HepG2 (cell line): Measurements from ENCODE around the gene SLC22A7. TPM values are rescaled to one million over a fixed set of nuclear protein-coding genes. Genes with fewer than 3 reads are reported as not detected.

Experiments
- ATM ChIP-seq: fragments of 450-650 bp; IDR thresholded peaks from 2 replicates; pipeline ENCODE4 v1.7.1; 2017; ENCODE audit warnings: mild to moderate bottlenecking, borderline replicate concordance
- HMG20B ChIP-seq: conservative IDR thresholded peaks from 2 replicates; pipeline ENCODE4 v1.6.1; 2016; ENCODE audit warnings: missing genetic modification reagents, missing compliant biosample characterization
- MYC ChIP-seq: sonication (generic); formaldehyde crosslinking; IDR thresholded peaks from 2 replicates; pipeline ENCODE4 v1.9.0; 2021; ENCODE audit warnings: missing genetic modification reagents, borderline replicate concordance
- RAD21 ChIP-seq: fragments of 450-650 bp; formaldehyde crosslinking; IDR thresholded peaks from 2 replicates; pipeline ENCODE4 v1.5.0; 2020; ENCODE audit warnings: mild to moderate bottlenecking
- SMAD3 ChIP-seq: sonication (generic); formaldehyde crosslinking; IDR thresholded peaks from 2 replicates; pipeline ENCODE4 v1.4.0; 2020; ENCODE audit warnings: missing genetic modification reagents
- SSRP1 ChIP-seq: IDR thresholded peaks from 2 replicates; pipeline ENCODE4 v1.6.1; 2016; ENCODE audit warnings: control low read depth
- STAT5B ChIP-seq: sonication (generic); formaldehyde crosslinking; IDR thresholded peaks from 2 replicates; pipeline ENCODE4 v1.4.0; 2020; ENCODE audit warnings: missing genetic modification reagents
- YEATS2 ChIP-seq: sonication (generic); formaldehyde crosslinking; IDR thresholded peaks from 2 replicates; pipeline ENCODE4 v1.4.0; 2020; ENCODE audit warnings: missing genetic modification reagents, borderline replicate concordance
- ZKSCAN8 ChIP-seq: IDR thresholded peaks from 2 replicates; pipeline ENCODE4 v1.6.1; 2016; ENCODE audit warnings: borderline replicate concordance, missing genetic modification reagents, missing compliant biosample characterization
- ZNF224 ChIP-seq: sonication (generic); formaldehyde crosslinking; IDR thresholded peaks from 2 replicates; pipeline ENCODE4 v1.5.0; 2020; ENCODE audit warnings: mild to moderate bottlenecking, missing genetic modification reagents
- ZNF292 ChIP-seq: sonication (generic); formaldehyde crosslinking; IDR thresholded peaks from 2 replicates; pipeline ENCODE4 v1.8.1; 2022; ENCODE audit warnings: mild to moderate bottlenecking, low read depth, missing genetic modification reagents, borderline replicate concordance
- ZNF329 ChIP-seq: sonication (generic); formaldehyde crosslinking; IDR thresholded peaks from 2 replicates; pipeline ENCODE4 v1.9.0; 2021; ENCODE audit warnings: low read depth, mild to moderate bottlenecking, missing genetic modification reagents
- polyA plus RNA-seq, 8 experiments: library from polyadenylated mRNA; depleted of rRNA in 3 of 8; stranded (reverse) in 7 of 8; unstranded in 1 of 8; fragments of >200 nt; fragmentation: Illumina TruSeq in 4 of 8; extraction: Trizol in 4 of 8; gene quantifications; 2 replicates each; pipeline versions ENCODE4 v1.2.1 to v1.2.3, GENCODE V29; 2011 to 2016; ENCODE audit warnings: low read depth in 4 of 8, missing spikeins in 1 of 8, mixed read lengths in 1 of 8; ENCODE audit not compliant: insufficient read depth in 1 of 8
- total RNA-seq, 5 experiments: library from RNA; depleted of rRNA; stranded (reverse); fragments of >200 nt; fragmentation: Illumina TruSeq; extraction: Trizol; gene quantifications; 2 replicates each; pipeline ENCODE4 v1.2.3, GENCODE V29; 2016; ENCODE audit warnings: low read depth in 1 of 5
- TF ChIP-seq, protein P1 (sequence below), 2 experiments: sonication (generic) in 1 of 2; formaldehyde crosslinking in 1 of 2; IDR thresholded peaks; 2 replicates each; pipeline versions ENCODE4 v1.6.1 to v1.9.0; 2014 to 2022; ENCODE audit warnings: antibody characterized with exemption in 1 of 2, borderline replicate concordance in 1 of 2, inconsistent platforms in 1 of 2, low read depth in 1 of 2, missing genetic modification reagents in 1 of 2
- TF ChIP-seq, protein P2 (sequence below): sonication (generic); formaldehyde crosslinking; IDR thresholded peaks from 2 replicates; pipeline ENCODE4 v1.5.0; 2020; ENCODE audit warnings: missing genetic modification reagents, mild to moderate bottlenecking, borderline replicate concordance
- TF ChIP-seq, protein P3 (sequence below): sonication (generic); formaldehyde crosslinking; IDR thresholded peaks from 2 replicates; pipeline ENCODE4 v1.4.0; 2020; ENCODE audit warnings: mild to moderate bottlenecking, missing genetic modification reagents
- TF ChIP-seq, protein P4 (sequence below): sonication (generic); formaldehyde crosslinking; IDR thresholded peaks from 2 replicates; pipeline ENCODE4 v1.5.1; 2020; ENCODE audit warnings: missing genetic modification reagents, mild to moderate bottlenecking, borderline replicate concordance
- TF ChIP-seq, protein P5 (sequence below): sonication (generic); formaldehyde crosslinking; IDR thresholded peaks from 2 replicates; pipeline ENCODE4 v1.5.0; 2020; ENCODE audit warnings: mild to moderate bottlenecking, missing genetic modification reagents, borderline replicate concordance

SLC22A7 gene
- total and polyA plus RNA-seq, 2 of the 13 experiments (the other 11 are each of a cell fraction or from before 2014, with no cell fraction given), result 5.3 to 22.6 TPM

DNA sequence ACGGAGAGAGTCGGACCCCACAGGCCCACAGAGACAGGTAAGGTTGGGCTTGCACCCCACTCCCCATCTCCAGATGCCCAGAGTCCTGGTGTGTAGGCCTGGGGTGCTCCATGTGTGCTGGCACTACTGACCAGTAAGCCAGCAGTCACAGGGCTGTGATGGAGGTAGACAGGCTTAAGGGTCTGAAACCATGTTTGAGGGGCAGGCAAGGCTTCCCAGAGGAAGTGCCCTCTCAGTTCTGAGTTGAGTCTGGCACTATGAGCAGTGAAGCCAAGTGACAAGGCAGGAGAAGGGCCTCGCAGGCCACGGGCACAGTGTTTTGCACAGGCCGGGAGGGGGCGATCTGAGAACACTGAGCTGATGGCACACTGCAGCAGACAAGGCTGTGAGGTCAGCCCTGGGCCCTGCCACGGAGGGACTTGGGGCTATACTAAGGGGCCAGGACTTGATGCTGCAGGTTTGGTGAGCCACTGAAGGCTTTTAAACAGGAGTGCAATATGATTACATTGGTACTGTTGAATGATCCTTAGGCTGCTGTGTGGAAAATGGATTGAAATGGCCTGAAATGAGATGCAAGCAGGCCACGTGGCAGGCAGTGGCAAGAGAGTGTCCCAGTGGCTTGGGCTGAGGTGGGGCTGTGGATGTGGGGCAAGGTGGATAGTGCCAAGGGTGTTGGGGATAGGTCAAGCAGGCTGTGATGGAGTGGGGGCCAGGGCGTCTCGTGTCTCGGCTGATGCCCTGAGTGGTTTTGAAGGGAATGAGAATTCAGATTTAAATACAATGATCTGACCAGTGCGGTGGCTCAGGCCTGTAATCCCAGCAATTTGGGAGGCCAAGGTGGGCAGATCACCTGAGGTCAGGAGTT, 34.5 kb upstream of the SLC22A7 start (continued):
- TF ChIP-seq ZKSCAN8 (CRISPR knock-in tag) (peak; percentile 76; the same call in 1 of the 2 replicates), ZNF329 (CRISPR knock-in tag) (no peak), STAT5B (no peak), ZNF224 (CRISPR knock-in tag) (no peak), SSRP1 (peak; percentile 68; the same call in 1 of the 2 replicates), ATM (no peak), MYC (CRISPR knock-in tag) (no peak; the same call in 1 of the 2 replicates), RAD21 (CRISPR knock-in tag) (peak; percentile 100), YEATS2 (CRISPR knock-in tag) (peak; percentile 17; the same call in 1 of the 2 replicates), HMG20B (no peak), ZNF292 (peak; percentile 47; the same call in 1 of the 2 replicates), SMAD3 (CRISPR knock-in tag) (no peak; the same call in 1 of the 2 replicates)
- TF ChIP-seq, protein P1, sequence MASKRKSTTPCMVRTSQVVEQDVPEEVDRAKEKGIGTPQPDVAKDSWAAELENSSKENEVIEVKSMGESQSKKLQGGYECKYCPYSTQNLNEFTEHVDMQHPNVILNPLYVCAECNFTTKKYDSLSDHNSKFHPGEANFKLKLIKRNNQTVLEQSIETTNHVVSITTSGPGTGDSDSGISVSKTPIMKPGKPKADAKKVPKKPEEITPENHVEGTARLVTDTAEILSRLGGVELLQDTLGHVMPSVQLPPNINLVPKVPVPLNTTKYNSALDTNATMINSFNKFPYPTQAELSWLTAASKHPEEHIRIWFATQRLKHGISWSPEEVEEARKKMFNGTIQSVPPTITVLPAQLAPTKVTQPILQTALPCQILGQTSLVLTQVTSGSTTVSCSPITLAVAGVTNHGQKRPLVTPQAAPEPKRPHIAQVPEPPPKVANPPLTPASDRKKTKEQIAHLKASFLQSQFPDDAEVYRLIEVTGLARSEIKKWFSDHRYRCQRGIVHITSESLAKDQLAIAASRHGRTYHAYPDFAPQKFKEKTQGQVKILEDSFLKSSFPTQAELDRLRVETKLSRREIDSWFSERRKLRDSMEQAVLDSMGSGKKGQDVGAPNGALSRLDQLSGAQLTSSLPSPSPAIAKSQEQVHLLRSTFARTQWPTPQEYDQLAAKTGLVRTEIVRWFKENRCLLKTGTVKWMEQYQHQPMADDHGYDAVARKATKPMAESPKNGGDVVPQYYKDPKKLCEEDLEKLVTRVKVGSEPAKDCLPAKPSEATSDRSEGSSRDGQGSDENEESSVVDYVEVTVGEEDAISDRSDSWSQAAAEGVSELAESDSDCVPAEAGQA (IDR thresholded peaks at IDR 0.05; ENCODE audit: low read depth), result no peak
- TF ChIP-seq, protein P1 (CRISPR knock-in tag; IDR thresholded peaks at IDR 0.05; ENCODE audit: borderline replicate concordance), result no peak
- TF ChIP-seq, protein P2, sequence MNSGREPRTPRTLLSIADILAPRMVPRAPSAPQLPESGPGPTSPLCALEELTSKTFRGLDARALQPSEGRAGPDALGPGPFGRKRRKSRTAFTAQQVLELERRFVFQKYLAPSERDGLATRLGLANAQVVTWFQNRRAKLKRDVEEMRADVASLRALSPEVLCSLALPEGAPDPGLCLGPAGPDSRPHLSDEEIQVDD (CRISPR knock-in tag), result peak; percentile 63; the same call in 1 of the 2 replicates
- TF ChIP-seq, protein P3, sequence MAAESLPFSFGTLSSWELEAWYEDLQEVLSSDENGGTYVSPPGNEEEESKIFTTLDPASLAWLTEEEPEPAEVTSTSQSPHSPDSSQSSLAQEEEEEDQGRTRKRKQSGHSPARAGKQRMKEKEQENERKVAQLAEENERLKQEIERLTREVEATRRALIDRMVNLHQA (CRISPR knock-in tag), result no peak
- TF ChIP-seq, protein P4, sequence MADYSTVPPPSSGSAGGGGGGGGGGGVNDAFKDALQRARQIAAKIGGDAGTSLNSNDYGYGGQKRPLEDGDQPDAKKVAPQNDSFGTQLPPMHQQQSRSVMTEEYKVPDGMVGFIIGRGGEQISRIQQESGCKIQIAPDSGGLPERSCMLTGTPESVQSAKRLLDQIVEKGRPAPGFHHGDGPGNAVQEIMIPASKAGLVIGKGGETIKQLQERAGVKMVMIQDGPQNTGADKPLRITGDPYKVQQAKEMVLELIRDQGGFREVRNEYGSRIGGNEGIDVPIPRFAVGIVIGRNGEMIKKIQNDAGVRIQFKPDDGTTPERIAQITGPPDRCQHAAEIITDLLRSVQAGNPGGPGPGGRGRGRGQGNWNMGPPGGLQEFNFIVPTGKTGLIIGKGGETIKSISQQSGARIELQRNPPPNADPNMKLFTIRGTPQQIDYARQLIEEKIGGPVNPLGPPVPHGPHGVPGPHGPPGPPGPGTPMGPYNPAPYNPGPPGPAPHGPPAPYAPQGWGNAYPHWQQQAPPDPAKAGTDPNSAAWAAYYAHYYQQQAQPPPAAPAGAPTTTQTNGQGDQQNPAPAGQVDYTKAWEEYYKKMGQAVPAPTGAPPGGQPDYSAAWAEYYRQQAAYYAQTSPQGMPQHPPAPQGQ, result no peak
- TF ChIP-seq, protein P5, sequence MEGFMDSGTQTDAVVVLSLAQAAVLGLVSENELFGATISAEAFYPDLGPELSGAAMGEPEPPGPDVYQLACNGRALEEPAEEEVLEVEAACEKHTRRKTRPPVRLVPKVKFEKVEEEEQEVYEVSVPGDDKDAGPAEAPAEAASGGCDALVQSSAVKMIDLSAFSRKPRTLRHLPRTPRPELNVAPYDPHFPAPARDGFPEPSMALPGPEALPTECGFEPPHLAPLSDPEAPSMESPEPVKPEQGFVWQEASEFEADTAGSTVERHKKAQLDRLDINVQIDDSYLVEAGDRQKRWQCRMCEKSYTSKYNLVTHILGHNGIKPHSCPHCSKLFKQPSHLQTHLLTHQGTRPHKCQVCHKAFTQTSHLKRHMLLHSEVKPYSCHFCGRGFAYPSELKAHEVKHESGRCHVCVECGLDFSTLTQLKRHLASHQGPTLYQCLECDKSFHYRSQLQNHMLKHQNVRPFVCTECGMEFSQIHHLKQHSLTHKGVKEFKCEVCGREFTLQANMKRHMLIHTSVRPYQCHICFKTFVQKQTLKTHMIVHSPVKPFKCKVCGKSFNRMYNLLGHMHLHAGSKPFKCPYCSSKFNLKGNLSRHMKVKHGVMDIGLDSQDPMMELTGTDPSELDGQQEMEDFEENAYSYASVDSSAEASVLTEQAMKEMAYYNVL, result 0 out of 2 replicates have a peak, but pooled peaks have one; percentile 4
